GM12874 (cell line): Measurements from ENCODE around the gene CD19.

Experiments
- CTCF ChIP-seq: IDR thresholded peaks from 2 replicates; pipeline ENCODE4 v1.5.1; 2011; ENCODE audit warnings: low read depth, mild to moderate bottlenecking, control low read depth, low read length, moderate library complexity; ENCODE audit not compliant: insufficient read depth

Gene CD19

GRCh38 chr16:28912558-28912957 lies 19.2 kb upstream of the CD19 start:
- TF ChIP-seq CTCF: no peak

GRCh38 chr16:28913946-28914724 lies 17.6 kb upstream of the CD19 start:
- no peak for TF ChIP-seq CTCF

GRCh38 chr16:28915181-28915580 lies 16.6 kb upstream of the CD19 start:
- no peak for TF ChIP-seq CTCF

GRCh38 chr16:28917095-28917494 lies 14.7 kb upstream of the CD19 start:
- TF ChIP-seq CTCF: no peak

- TF ChIP-seq CTCF: no peak
These were observed 13.1 kb upstream of the CD19 start for GRCh38 chr16:28918698-28919097.

- no peak for TF ChIP-seq CTCF
These were observed 8.6 kb upstream of the CD19 start for GRCh38 chr16:28923231-28923587.

- TF ChIP-seq CTCF: no peak
These were observed 7.9 kb upstream of the CD19 start for GRCh38 chr16:28923652-28924398.
